Activated CD8-positive, alpha-beta memory T cell treated with anti-CD3 and anti-CD28 coated beads for 1 hour (primary cell): Measurements from ENCODE around the gene LMTK3.

ENCODE experiments used
- DNase-seq, 2 donors: peaks; one replicate each; pipeline ENCODE4 v3.0.0-alpha.2; 2020; ENCODE audit warnings: low read depth in 1 of 2; ENCODE audit errors: extremely low read depth in 1 of 2

Gene LMTK3

GRCh38 chr19:48452289-48453190, 59.1 kb downstream of the LMTK3 start:
- DNase-seq: no peak

GRCh38 chr19:48451624-48452023, 60.0 kb downstream of the LMTK3 start:
- no peak for DNase-seq

GRCh38 chr19:48450863-48451262, 60.8 kb downstream of the LMTK3 start:
- no peak for DNase-seq

GRCh38 chr19:48450441-48450840, 61.2 kb downstream of the LMTK3 start:
- no peak for DNase-seq

GRCh38 chr19:48448563-48448962, 63.1 kb downstream of the LMTK3 start:
- DNase-seq: no peak

- DNase-seq: no peak
These were observed 65.1 kb downstream of the LMTK3 start for GRCh38 chr19:48446579-48446978.

GRCh38 chr19:48445606-48446481, 65.8 kb downstream of the LMTK3 start, which contains the start of gene GRWD1:
Gene GRWD1 (plus strand): TSS chr19:48445983. CDS start chr19:48446006, 23 bp downstream.
- peak; percentile 85 to 89 for DNase-seq

- no peak for DNase-seq
These were observed 66.4 kb downstream of the LMTK3 start for GRCh38 chr19:48445256-48445605.

GRCh38 chr19:48444936-48445200, 66.8 kb downstream of the LMTK3 start:
- DNase-seq: no peak

- no peak for DNase-seq
These were observed 67.3 kb downstream of the LMTK3 start for GRCh38 chr19:48444129-48444935.

GRCh38 chr19:48443731-48444128, 67.9 kb downstream of the LMTK3 start:
- DNase-seq: no peak

- no peak for DNase-seq
These were observed 68.4 kb downstream of the LMTK3 start for GRCh38 chr19:48443256-48443655.

- DNase-seq: no peak
These were observed 69.3 kb downstream of the LMTK3 start for GRCh38 chr19:48442116-48443035.

- DNase-seq: no peak
These were observed 70.1 kb downstream of the LMTK3 start for GRCh38 chr19:48441360-48442050.

- no peak for DNase-seq
These were observed 75.0 kb downstream of the LMTK3 start for GRCh38 chr19:48436586-48436985.
